Measurements from ENCODE around the gene NTRK3. TPM values are rescaled to one million over a fixed set of nuclear protein-coding genes. Genes with fewer than 3 reads are reported as not detected.

NTRK3 gene
- total RNA-seq, 1 experiment from 2014 or later = not detected

GRCh38 chr15:88202231-88202630 is 54.3 kb downstream of the NTRK3 start:
- in situ Hi-C loops (cut with HindIII; ENCODE audit: low pct_unique_long_range_greater_than_20kb, low sequenced_read_pairs) = no loop called here
- DNase-seq (ENCODE audit: low read depth) = no peak

GRCh38 chr15:88201207-88201606 is 55.3 kb downstream of the NTRK3 start:
- in situ Hi-C loops (cut with HindIII; ENCODE audit: low pct_unique_long_range_greater_than_20kb, low sequenced_read_pairs) = no loop called here
- no peak for DNase-seq (ENCODE audit: low read depth)

GRCh38 chr15:88196961-88197360 is 59.6 kb downstream of the NTRK3 start:
- in situ Hi-C loops (cut with HindIII; ENCODE audit: low pct_unique_long_range_greater_than_20kb, low sequenced_read_pairs) = no loop called here
- DNase-seq (ENCODE audit: low read depth) = no peak

GRCh38 chr15:88194162-88194561 is 62.4 kb downstream of the NTRK3 start:
- DNase-seq (ENCODE audit: low read depth) = no peak
- in situ Hi-C loops (cut with HindIII; ENCODE audit: low pct_unique_long_range_greater_than_20kb, low sequenced_read_pairs) = no loop called here

GRCh38 chr15:88193415-88193814 is 63.1 kb downstream of the NTRK3 start:
- in situ Hi-C loops (cut with HindIII; ENCODE audit: low pct_unique_long_range_greater_than_20kb, low sequenced_read_pairs) = no loop called here
- DNase-seq (ENCODE audit: low read depth) = no peak

GRCh38 chr15:88191812-88192165 is 64.8 kb downstream of the NTRK3 start:
- in situ Hi-C loops (cut with HindIII; ENCODE audit: low pct_unique_long_range_greater_than_20kb, low sequenced_read_pairs) = no loop called here
- no peak for DNase-seq (ENCODE audit: low read depth)

GRCh38 chr15:88190232-88190631 is 66.3 kb downstream of the NTRK3 start:
- DNase-seq (ENCODE audit: low read depth) = no peak
- in situ Hi-C loops (cut with HindIII; ENCODE audit: low pct_unique_long_range_greater_than_20kb, low sequenced_read_pairs) = no loop called here

- DNase-seq (ENCODE audit: low read depth) = no peak
- in situ Hi-C loops (cut with HindIII; ENCODE audit: low pct_unique_long_range_greater_than_20kb, low sequenced_read_pairs) = no loop called here
These were observed 68.2 kb downstream of the NTRK3 start for GRCh38 chr15:88188300-88188699.

GRCh38 chr15:88187195-88187594 is 69.3 kb downstream of the NTRK3 start:
- DNase-seq (ENCODE audit: low read depth) = no peak
- in situ Hi-C loops (cut with HindIII; ENCODE audit: low pct_unique_long_range_greater_than_20kb, low sequenced_read_pairs) = no loop called here

GRCh38 chr15:88185584-88185983 is 71.0 kb downstream of the NTRK3 start:
- DNase-seq (ENCODE audit: low read depth) = no peak
- in situ Hi-C loops (cut with HindIII; ENCODE audit: low pct_unique_long_range_greater_than_20kb, low sequenced_read_pairs) = no loop called here

GRCh38 chr15:88181613-88182012 is 74.9 kb downstream of the NTRK3 start:
- no peak for DNase-seq (ENCODE audit: low read depth)
- in situ Hi-C loops (cut with HindIII; ENCODE audit: low pct_unique_long_range_greater_than_20kb, low sequenced_read_pairs) = no loop called here

- DNase-seq (ENCODE audit: low read depth) = no peak
- in situ Hi-C loops (cut with HindIII; ENCODE audit: low pct_unique_long_range_greater_than_20kb, low sequenced_read_pairs) = no loop called here
These were observed 77.0 kb downstream of the NTRK3 start for GRCh38 chr15:88179562-88179961.

- no peak for DNase-seq (ENCODE audit: low read depth)
- in situ Hi-C loops (cut with HindIII; ENCODE audit: low pct_unique_long_range_greater_than_20kb, low sequenced_read_pairs) = no loop called here
These were observed 77.9 kb downstream of the NTRK3 start for GRCh38 chr15:88178631-88179030.

GRCh38 chr15:88177451-88177850 is 79.1 kb downstream of the NTRK3 start:
- no peak for DNase-seq (ENCODE audit: low read depth)
- in situ Hi-C loops (cut with HindIII; ENCODE audit: low pct_unique_long_range_greater_than_20kb, low sequenced_read_pairs) = no loop called here

GRCh38 chr15:88174571-88174970 is 82.0 kb downstream of the NTRK3 start:
- DNase-seq (ENCODE audit: low read depth) = no peak

GRCh38 chr15:88166082-88166993 is 90.2 kb downstream of the NTRK3 start:
- DNase-seq (ENCODE audit: low read depth) = peak; percentile 19
- in situ Hi-C loops (cut with HindIII; ENCODE audit: low pct_unique_long_range_greater_than_20kb, low sequenced_read_pairs) = no loop called here

More at GRCh38 chr15:88174571-88174970, 82.0 kb downstream of the NTRK3 start:
- in situ Hi-C loops (cut with HindIII; ENCODE audit: low pct_unique_long_range_greater_than_20kb, low sequenced_read_pairs) = no loop called here

GRCh38 chr15:88161636-88162035 is 94.9 kb downstream of the NTRK3 start:
- in situ Hi-C loops (cut with HindIII; ENCODE audit: low pct_unique_long_range_greater_than_20kb, low sequenced_read_pairs) = no loop called here

GRCh38 chr15:88155310-88155709 is 101.2 kb downstream of the NTRK3 start:
- in situ Hi-C loops (cut with HindIII; ENCODE audit: low pct_unique_long_range_greater_than_20kb, low sequenced_read_pairs) = no loop called here

More at GRCh38 chr15:88161636-88162035, 94.9 kb downstream of the NTRK3 start:
- no peak for DNase-seq (ENCODE audit: low read depth)

GRCh38 chr15:88152672-88153071 is 103.9 kb downstream of the NTRK3 start:
- in situ Hi-C loops (cut with HindIII; ENCODE audit: low pct_unique_long_range_greater_than_20kb, low sequenced_read_pairs) = no loop called here
- DNase-seq (ENCODE audit: low read depth) = no peak

More at GRCh38 chr15:88155310-88155709, 101.2 kb downstream of the NTRK3 start:
- DNase-seq (ENCODE audit: low read depth) = no peak

GRCh38 chr15:88147760-88148159 is 108.8 kb downstream of the NTRK3 start:
- DNase-seq (ENCODE audit: low read depth) = no peak
- in situ Hi-C loops (cut with HindIII; ENCODE audit: low pct_unique_long_range_greater_than_20kb, low sequenced_read_pairs) = no loop called here

All from Caki2 (cell line).